Thyroid gland (tissue), 4 donors: ENCODE results near the gene GRM7.

Experiments used
- POLR2A ChIP-seq, 2 donors: fragments of 450-650 bp; IDR thresholded peaks; one replicate each; pipeline ENCODE4 v1.6.1; 2017; ENCODE audit warnings: antibody characterized with exemption in 2 of 2, mild to moderate bottlenecking in 2 of 2, moderate library complexity in 1 of 2
- TF ChIP-seq, protein P1 (sequence below), 6 experiments: fragments of 200-600 bp in 3 of 6; fragments of 450-650 bp in 3 of 6; sonication (generic) in 3 of 6; IDR thresholded peaks; one replicate each; pipeline ENCODE4 v1.5.1; 2016 to 2019; ENCODE audit warnings: antibody characterized with exemption in 6 of 6, mild to moderate bottlenecking in 2 of 6, inconsistent platforms in 1 of 6, moderate library complexity in 1 of 6

DNA sequence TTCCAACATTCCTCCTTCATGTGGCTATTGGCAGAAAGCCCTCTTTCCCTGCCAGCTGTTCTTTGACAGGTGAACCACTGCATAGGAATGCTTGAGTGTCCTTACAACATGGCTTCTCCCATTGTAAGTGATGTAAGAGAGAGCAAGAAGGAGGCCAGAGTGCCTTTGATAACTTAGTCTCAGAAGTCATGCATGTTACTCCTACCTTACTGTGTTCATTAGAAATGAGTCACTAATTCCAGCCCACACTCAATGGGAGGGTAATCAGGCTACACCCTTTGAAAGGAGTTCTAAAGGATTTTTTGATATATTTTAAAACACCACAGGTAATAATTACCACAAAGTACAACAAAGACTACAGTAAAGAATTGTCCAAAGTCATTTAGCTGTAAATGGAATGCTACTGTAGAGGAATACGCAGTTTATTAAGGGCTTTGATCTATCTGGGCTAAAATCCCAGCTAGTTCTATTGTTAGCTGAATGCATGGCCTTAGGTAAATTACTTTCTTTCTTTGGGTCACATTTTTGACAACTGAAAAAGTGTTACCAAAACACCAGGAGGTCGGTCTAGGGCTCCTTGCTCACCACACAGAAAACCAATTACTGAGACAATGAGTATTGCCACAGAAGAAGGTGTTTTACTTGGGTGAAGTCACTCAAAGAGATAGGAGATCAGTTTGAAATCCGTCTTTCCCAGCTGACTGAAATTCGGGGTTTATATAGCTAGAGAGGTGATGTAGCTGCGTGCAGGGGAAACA, 154.9 kb downstream of the GRM7 start:
- TF ChIP-seq POLR2A (IDR thresholded peaks at IDR 0.05), result no peak
- TF ChIP-seq, protein P1, sequence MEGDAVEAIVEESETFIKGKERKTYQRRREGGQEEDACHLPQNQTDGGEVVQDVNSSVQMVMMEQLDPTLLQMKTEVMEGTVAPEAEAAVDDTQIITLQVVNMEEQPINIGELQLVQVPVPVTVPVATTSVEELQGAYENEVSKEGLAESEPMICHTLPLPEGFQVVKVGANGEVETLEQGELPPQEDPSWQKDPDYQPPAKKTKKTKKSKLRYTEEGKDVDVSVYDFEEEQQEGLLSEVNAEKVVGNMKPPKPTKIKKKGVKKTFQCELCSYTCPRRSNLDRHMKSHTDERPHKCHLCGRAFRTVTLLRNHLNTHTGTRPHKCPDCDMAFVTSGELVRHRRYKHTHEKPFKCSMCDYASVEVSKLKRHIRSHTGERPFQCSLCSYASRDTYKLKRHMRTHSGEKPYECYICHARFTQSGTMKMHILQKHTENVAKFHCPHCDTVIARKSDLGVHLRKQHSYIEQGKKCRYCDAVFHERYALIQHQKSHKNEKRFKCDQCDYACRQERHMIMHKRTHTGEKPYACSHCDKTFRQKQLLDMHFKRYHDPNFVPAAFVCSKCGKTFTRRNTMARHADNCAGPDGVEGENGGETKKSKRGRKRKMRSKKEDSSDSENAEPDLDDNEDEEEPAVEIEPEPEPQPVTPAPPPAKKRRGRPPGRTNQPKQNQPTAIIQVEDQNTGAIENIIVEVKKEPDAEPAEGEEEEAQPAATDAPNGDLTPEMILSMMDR (IDR thresholded peaks at IDR 0.05), result no peak
